ENCODE data around the gene PCDHGB2. TPM values are rescaled to one million over a fixed set of nuclear protein-coding genes. Genes with fewer than 3 reads are reported as not detected.

PCDHGB2 gene
- total and polyA plus RNA-seq, 12 donors = 0.64 to 17.0 (median 11.2) TPM

GRCh38 chr5:141409598-141410306 is 50.0 kb downstream of the PCDHGB2 start:
- H3K36me3 ChIP-seq = peaks cover 0 to 75% (median 0%) of the 10 kb centered on the region in 9 donors
- peaks cover 0 to 15% (median 0%) of the 10 kb centered on the region in 9 donors for H3K4me1 ChIP-seq
- ATAC-seq = peak in 1 of 8 donors; percentile 29
- H3K27me3 ChIP-seq = peaks cover 0 to 95% (median 0%) of the 10 kb centered on the region in 7 donors
- intact Hi-C loops (cut with DNase I) = loop anchor here in 4 of 10 donors (5.0 to 10.0 kb wide), 6 partner anchors 55 to 195 kb away; partner anchors contain the start of genes PCDHB13 (in 1 of the 4), PCDHGA4 (in 1 of the 4), PCDHGB1 (in 1 of the 4) and PCDHGB2 (in 1 of the 4)
- H3K4me3 ChIP-seq = no peak overlapping the region
- 30 to 34% methylated on average over 64 of the region's 64 CpGs for WGBS, 2 donors
- no peak for DNase-seq
- peaks cover 0 to 100% (median 48%) of the 10 kb centered on the region in 11 donors for H3K9me3 ChIP-seq
- no peak for TF ChIP-seq CTCF (IDR thresholded peaks at IDR 0.05)
- no peak overlapping the region for H3K27ac ChIP-seq

- intact Hi-C loops (cut with DNase I) = loop anchor here in 4 of 10 donors (5.0 to 10.0 kb wide), 4 partner anchors 113 to 197 kb away; partner anchors contain the start of gene PCDHB13 (in 1 of the 4)
- peaks cover 0 to 15% (median 0%) of the 10 kb centered on the region in 9 donors for H3K4me1 ChIP-seq
- peaks cover 0 to 66% (median 0%) of the 10 kb centered on the region in 9 donors for H3K36me3 ChIP-seq
- H3K27me3 ChIP-seq = peaks cover 0 to 96% (median 0%) of the 10 kb centered on the region in 7 donors
- no peak for DNase-seq
- H3K27ac ChIP-seq = no peak overlapping the region
- no peak for ATAC-seq
- H3K4me3 ChIP-seq = no peak overlapping the region
- WGBS, 2 donors = 74 to 75% methylated on average over 3 of the region's 3 CpGs
- peaks cover 0 to 100% (median 54%) of the 10 kb centered on the region in 11 donors for H3K9me3 ChIP-seq
- TF ChIP-seq CTCF (IDR thresholded peaks at IDR 0.05) = no peak
Observed at GRCh38 chr5:141411575-141411974, 51.8 kb downstream of the PCDHGB2 start.

Other genes starting within 250 kb of the PCDHGB2 start
Only the 30 nearest of the 36 such genes appear.
- 1 to 10 TPM in 5 of 10 donors, under 1 TPM in 5; 0.34 to 3.4 (median 1.1) TPM for gene PCDHB9, start 172.8 kb upstream of the PCDHGB2 start, total RNA-seq
- gene PCDHB9, start 172.8 kb upstream of the PCDHGB2 start, polyA plus RNA-seq = under 1 TPM; 0.25 to 0.59 TPM
- gene PCDHB10, start 167.6 kb upstream of the PCDHGB2 start, total RNA-seq = 1 to 10 TPM in 3 of 10 donors, under 1 TPM in 7; 0.28 to 1.3 (median 0.68) TPM
- under 1 TPM; 0.42 to 0.59 TPM for gene PCDHB10, start 167.6 kb upstream of the PCDHGB2 start, polyA plus RNA-seq
- 1 to 10 TPM in 7 of 10 donors, under 1 TPM in 3; 0.64 to 2.8 (median 1.4) TPM for gene PCDHB11, start 160.4 kb upstream of the PCDHGB2 start, total RNA-seq
- under 1 TPM; 0.26 to 0.37 TPM for gene PCDHB11, start 160.4 kb upstream of the PCDHGB2 start, polyA plus RNA-seq
- gene PCDHB12, start 151.3 kb upstream of the PCDHGB2 start, total RNA-seq = 1 to 10 TPM in 6 of 10 donors, under 1 TPM in 4; 0.79 to 1.7 (median 1.1) TPM
- under 1 TPM; 0.51 to 0.58 TPM for gene PCDHB12, start 151.3 kb upstream of the PCDHGB2 start, polyA plus RNA-seq
- 1 to 10 TPM; 2.7 to 5.4 (median 3.6) TPM for gene PCDHB13, start 146.1 kb upstream of the PCDHGB2 start, total RNA-seq
- 1 to 10 TPM; 1.0 to 1.3 TPM for gene PCDHB13, start 146.1 kb upstream of the PCDHGB2 start, polyA plus RNA-seq
- 1 to 10 TPM; 1.4 to 9.0 (median 4.2) TPM for gene PCDHB14, start 136.7 kb upstream of the PCDHGB2 start, total RNA-seq
- gene PCDHB14, start 136.7 kb upstream of the PCDHGB2 start, polyA plus RNA-seq = 1 to 10 TPM; 1.2 to 2.2 TPM
- gene PCDHB15, start 114.6 kb upstream of the PCDHGB2 start, total RNA-seq = 10 to 100 TPM in 2 of 10 donors, 1 to 10 TPM in 8; 3.3 to 10.5 (median 5.2) TPM
- gene PCDHB15, start 114.6 kb upstream of the PCDHGB2 start, polyA plus RNA-seq = 1 to 10 TPM; 2.3 to 3.4 TPM
- under 1 TPM in 2 of 10 donors, not detected in 8; 0.28 TPM for gene SLC25A2, start 55.9 kb upstream of the PCDHGB2 start, total RNA-seq
- gene SLC25A2, start 55.9 kb upstream of the PCDHGB2 start, polyA plus RNA-seq = under 1 TPM in 1 of 2 donors, not detected in 1; 0.22 TPM
- gene TAF7, start 39.2 kb upstream of the PCDHGB2 start, total RNA-seq = 100 to 1,000 TPM in 8 of 10 donors, 10 to 100 TPM in 2; 93.4 to 111 (median 107) TPM
- gene TAF7, start 39.2 kb upstream of the PCDHGB2 start, polyA plus RNA-seq = 10 to 100 TPM; 33.1 to 89.9 TPM
- gene PCDHGA1, start 29.5 kb upstream of the PCDHGB2 start, total RNA-seq = 1 to 10 TPM; 2.1 to 5.0 (median 2.8) TPM
- gene PCDHGA1, start 29.5 kb upstream of the PCDHGB2 start, polyA plus RNA-seq = 1 to 10 TPM in 1 of 2 donors, under 1 TPM in 1; 0.57 to 1.5 TPM
- gene PCDHGA2, start 21.2 kb upstream of the PCDHGB2 start, total RNA-seq = 10 to 100 TPM in 6 of 10 donors, 1 to 10 TPM in 4; 7.0 to 15.3 (median 12.2) TPM
- gene PCDHGA2, start 21.2 kb upstream of the PCDHGB2 start, polyA plus RNA-seq = 1 to 10 TPM; 1.6 to 2.0 TPM
- gene PCDHGA3, start 16.2 kb upstream of the PCDHGB2 start, total RNA-seq = 10 to 100 TPM; 10.0 to 21.0 (median 15.2) TPM
- gene PCDHGA3, start 16.2 kb upstream of the PCDHGB2 start, polyA plus RNA-seq = 1 to 10 TPM; 1.3 to 7.5 TPM
- 10 to 100 TPM in 3 of 10 donors, 1 to 10 TPM in 7; 5.2 to 13.2 (median 9.0) TPM for gene PCDHGB1, start 9.9 kb upstream of the PCDHGB2 start, total RNA-seq
- gene PCDHGB1, start 9.9 kb upstream of the PCDHGB2 start, polyA plus RNA-seq = 1 to 10 TPM in 1 of 2 donors, under 1 TPM in 1; 0.19 to 7.2 TPM
- gene PCDHGA4, start 5.0 kb upstream of the PCDHGB2 start, total RNA-seq = 10 to 100 TPM in 8 of 10 donors, 1 to 10 TPM in 2; 7.4 to 16.0 (median 10.5) TPM
- gene PCDHGA4, start 5.0 kb upstream of the PCDHGB2 start, polyA plus RNA-seq = 1 to 10 TPM in 1 of 2 donors, under 1 TPM in 1; 0.70 to 4.8 TPM
- gene PCDHGA5, start 4.2 kb downstream of the PCDHGB2 start, total RNA-seq = 1 to 10 TPM; 5.5 to 9.7 (median 7.1) TPM
- gene PCDHGA5, start 4.2 kb downstream of the PCDHGB2 start, polyA plus RNA-seq = 1 to 10 TPM in 1 of 2 donors, under 1 TPM in 1; 0.59 to 5.3 TPM
- 10 to 100 TPM in 3 of 10 donors, 1 to 10 TPM in 7; 7.0 to 14.0 (median 9.3) TPM for gene PCDHGB3, start 10.2 kb downstream of the PCDHGB2 start, total RNA-seq
- 1 to 10 TPM in 1 of 2 donors, under 1 TPM in 1; 0.39 to 5.1 TPM for gene PCDHGB3, start 10.2 kb downstream of the PCDHGB2 start, polyA plus RNA-seq
- 10 to 100 TPM in 1 of 10 donors, 1 to 10 TPM in 9; 5.4 to 10.6 (median 8.1) TPM for gene PCDHGA6, start 13.9 kb downstream of the PCDHGB2 start, total RNA-seq
- gene PCDHGA6, start 13.9 kb downstream of the PCDHGB2 start, polyA plus RNA-seq = 1 to 10 TPM; 1.2 to 9.4 TPM
- gene PCDHGA7, start 22.7 kb downstream of the PCDHGB2 start, total RNA-seq = 10 to 100 TPM in 1 of 10 donors, 1 to 10 TPM in 9; 5.9 to 11.5 (median 8.1) TPM
- gene PCDHGA7, start 22.7 kb downstream of the PCDHGB2 start, polyA plus RNA-seq = 1 to 10 TPM in 1 of 2 donors, under 1 TPM in 1; 0.54 to 6.4 TPM
- 10 to 100 TPM in 1 of 10 donors, 1 to 10 TPM in 9; 5.1 to 10.9 (median 7.3) TPM for gene PCDHGB4, start 27.7 kb downstream of the PCDHGB2 start, total RNA-seq
- gene PCDHGB4, start 27.7 kb downstream of the PCDHGB2 start, polyA plus RNA-seq = 1 to 10 TPM in 1 of 2 donors, under 1 TPM in 1; 0.96 to 3.3 TPM
- 10 to 100 TPM in 1 of 10 donors, 1 to 10 TPM in 9; 7.2 to 11.2 (median 8.7) TPM for gene PCDHGA8, start 32.6 kb downstream of the PCDHGB2 start, total RNA-seq
- 1 to 10 TPM in 1 of 2 donors, under 1 TPM in 1; 0.28 to 3.7 TPM for gene PCDHGA8, start 32.6 kb downstream of the PCDHGB2 start, polyA plus RNA-seq
- gene PCDHGB5, start 38.0 kb downstream of the PCDHGB2 start, total RNA-seq = 10 to 100 TPM in 2 of 10 donors, 1 to 10 TPM in 8; 6.6 to 12.1 (median 8.2) TPM
- 1 to 10 TPM; 1.6 to 3.8 TPM for gene PCDHGB5, start 38.0 kb downstream of the PCDHGB2 start, polyA plus RNA-seq
- gene PCDHGA9, start 42.8 kb downstream of the PCDHGB2 start, total RNA-seq = 1 to 10 TPM; 4.0 to 8.3 (median 6.0) TPM
- 1 to 10 TPM in 1 of 2 donors, under 1 TPM in 1; 0.55 to 7.1 TPM for gene PCDHGA9, start 42.8 kb downstream of the PCDHGB2 start, polyA plus RNA-seq
- 10 to 100 TPM in 1 of 10 donors, 1 to 10 TPM in 9; 4.6 to 10.2 (median 6.6) TPM for gene PCDHGB6, start 48.0 kb downstream of the PCDHGB2 start, total RNA-seq
- gene PCDHGB6, start 48.0 kb downstream of the PCDHGB2 start, polyA plus RNA-seq = 1 to 10 TPM; 1.1 to 5.8 TPM
- 1 to 10 TPM; 4.3 to 7.8 (median 6.7) TPM for gene PCDHGA10, start 53.0 kb downstream of the PCDHGB2 start, total RNA-seq
- gene PCDHGA10, start 53.0 kb downstream of the PCDHGB2 start, polyA plus RNA-seq = 1 to 10 TPM in 1 of 2 donors, under 1 TPM in 1; 0.52 to 3.4 TPM
- gene PCDHGB7, start 57.7 kb downstream of the PCDHGB2 start, total RNA-seq = 10 to 100 TPM in 8 of 10 donors, 1 to 10 TPM in 2; 5.9 to 12.6 (median 10.5) TPM
- 1 to 10 TPM; 1.9 to 5.6 TPM for gene PCDHGB7, start 57.7 kb downstream of the PCDHGB2 start, polyA plus RNA-seq
- 1 to 10 TPM; 3.3 to 8.5 (median 5.4) TPM for gene PCDHGA11, start 61.1 kb downstream of the PCDHGB2 start, total RNA-seq
- gene PCDHGA11, start 61.1 kb downstream of the PCDHGB2 start, polyA plus RNA-seq = 1 to 10 TPM in 1 of 2 donors, under 1 TPM in 1; 0.74 to 7.2 TPM
- 1 to 10 TPM; 5.4 to 9.2 (median 6.1) TPM for gene PCDHGA12, start 70.5 kb downstream of the PCDHGB2 start, total RNA-seq
- 1 to 10 TPM; 1.6 to 5.3 TPM for gene PCDHGA12, start 70.5 kb downstream of the PCDHGB2 start, polyA plus RNA-seq
- gene PCDHGC3, start 116.0 kb downstream of the PCDHGB2 start, total RNA-seq = 10 to 100 TPM; 12.8 to 19.5 (median 15.9) TPM
- 10 to 100 TPM; 43.4 to 48.6 TPM for gene PCDHGC3, start 116.0 kb downstream of the PCDHGB2 start, polyA plus RNA-seq
- gene PCDHGC4, start 125.0 kb downstream of the PCDHGB2 start, total RNA-seq = 1 to 10 TPM; 1.7 to 4.3 (median 3.1) TPM
- gene PCDHGC4, start 125.0 kb downstream of the PCDHGB2 start, polyA plus RNA-seq = 1 to 10 TPM in 1 of 2 donors, under 1 TPM in 1; 0.12 to 5.0 TPM
- gene PCDHGC5, start 129.1 kb downstream of the PCDHGB2 start, total RNA-seq = 1 to 10 TPM; 2.2 to 4.9 (median 3.3) TPM
- gene PCDHGC5, start 129.1 kb downstream of the PCDHGB2 start, polyA plus RNA-seq = 10 to 100 TPM in 1 of 2 donors, under 1 TPM in 1; 0.38 to 10.2 TPM

Data from heart right ventricle (tissue), 16 donors.